C4-2B (cell line): ENCODE data around the gene RFX7.

Source experiments
- CTCF ChIP-seq: fragments of 450-650 bp; conservative IDR thresholded peaks from 2 replicates; pipeline ENCODE4 v1.5.1; 2017; ENCODE audit warnings: mild to moderate bottlenecking
- ZFX ChIP-seq: fragments of 450-650 bp; IDR thresholded peaks from 2 replicates; pipeline ENCODE4 v1.6.1; 2017

DNA sequence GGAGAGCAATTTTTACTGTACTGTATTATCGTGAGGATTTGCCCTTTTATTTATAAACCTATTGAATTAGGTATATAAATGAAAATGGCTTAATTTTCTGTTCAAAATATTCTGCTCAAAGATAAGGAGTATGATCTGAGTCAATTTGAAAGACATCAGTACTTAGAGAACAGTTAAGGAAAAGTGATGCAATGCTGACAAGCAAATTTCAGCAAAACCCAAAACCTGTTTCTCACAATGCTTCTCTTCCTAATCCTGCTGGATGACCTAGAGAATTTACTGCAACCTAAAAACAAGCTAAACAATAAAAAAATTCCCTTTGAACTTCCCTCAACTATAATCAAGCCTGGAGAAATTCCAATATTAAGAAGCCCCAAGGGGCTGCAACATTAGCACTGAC is 82.7 kb downstream of the RFX7 start:
- TF ChIP-seq ZFX: no peak
- no peak for TF ChIP-seq CTCF
